NB4 (cell line): ENCODE data around the gene SIRT6.
"Not testable (repeated sequence)": the region's sequence is repeated elsewhere in the genome, so short reads cannot be mapped to it uniquely, and the experiment has no call there.

Source experiments
- DNase-seq: peaks from one replicate; pipeline ENCODE4 v3.0.0; 2010; ENCODE audit warnings: low read depth
- H3K4me3 ChIP-seq: one replicate; pipeline ENCODE4 v1.5.1; 2011; ENCODE audit warnings: mild to moderate bottlenecking, low read depth, low read length, moderate library complexity
- MAX ChIP-seq: IDR thresholded peaks from 2 replicates; pipeline ENCODE4 v1.6.1; 2011; ENCODE audit warnings: low read depth, low read length
- MYC ChIP-seq: IDR thresholded peaks from 2 replicates; pipeline ENCODE4 v1.6.1; 2011; ENCODE audit warnings: low read depth, low read length
- POLR2A ChIP-seq: IDR thresholded peaks from 2 replicates; pipeline ENCODE4 v1.6.1; 2011; ENCODE audit warnings: mild to moderate bottlenecking; ENCODE audit not compliant: insufficient read length; ENCODE audit errors: extremely low read depth
- TF ChIP-seq, protein P1 (sequence below): IDR thresholded peaks from one replicate; pipeline ENCODE4 v1.5.1; 2012; ENCODE audit warnings: low read depth, low read length

The SIRT6 gene

DNA sequence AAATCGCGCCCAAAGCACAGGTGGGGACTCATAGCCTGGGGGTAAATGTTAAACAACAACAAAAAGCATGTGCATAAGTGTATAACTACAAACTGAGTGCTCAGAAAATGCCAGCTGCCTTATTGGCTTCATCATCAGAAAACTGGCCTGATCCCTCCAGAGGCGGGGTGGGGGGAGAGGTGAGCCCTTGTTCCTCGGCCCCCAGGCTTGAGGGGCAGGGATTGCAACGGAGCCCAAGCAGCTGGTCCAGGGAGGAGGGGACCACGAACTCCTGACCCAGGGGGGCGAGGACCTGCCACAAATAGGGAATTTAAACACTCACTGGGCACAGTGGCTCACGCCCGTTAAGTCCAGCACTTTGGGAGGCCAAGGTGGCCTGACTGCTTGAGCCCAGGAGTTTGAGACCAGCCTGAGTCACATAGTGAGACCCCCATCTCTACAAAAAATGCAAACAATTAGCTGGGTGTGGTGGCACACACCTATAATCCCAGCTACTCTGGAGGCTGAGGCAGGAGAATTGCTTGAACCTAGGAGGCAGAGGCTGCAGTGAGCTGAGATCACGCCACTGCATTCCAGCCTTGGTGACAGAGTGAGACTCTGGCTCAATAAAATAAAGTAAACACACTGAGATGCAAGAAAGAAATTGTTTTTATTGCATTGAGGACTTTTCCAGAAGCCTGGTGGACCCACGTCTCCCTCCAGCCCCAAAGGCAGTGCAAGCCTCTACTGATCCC, 8.7 kb downstream of the SIRT6 start:
- H3K4me3 ChIP-seq: no peak overlapping the region
- TF ChIP-seq MYC (no peak), POLR2A (no peak), MAX (no peak)
- TF ChIP-seq, protein P1, sequence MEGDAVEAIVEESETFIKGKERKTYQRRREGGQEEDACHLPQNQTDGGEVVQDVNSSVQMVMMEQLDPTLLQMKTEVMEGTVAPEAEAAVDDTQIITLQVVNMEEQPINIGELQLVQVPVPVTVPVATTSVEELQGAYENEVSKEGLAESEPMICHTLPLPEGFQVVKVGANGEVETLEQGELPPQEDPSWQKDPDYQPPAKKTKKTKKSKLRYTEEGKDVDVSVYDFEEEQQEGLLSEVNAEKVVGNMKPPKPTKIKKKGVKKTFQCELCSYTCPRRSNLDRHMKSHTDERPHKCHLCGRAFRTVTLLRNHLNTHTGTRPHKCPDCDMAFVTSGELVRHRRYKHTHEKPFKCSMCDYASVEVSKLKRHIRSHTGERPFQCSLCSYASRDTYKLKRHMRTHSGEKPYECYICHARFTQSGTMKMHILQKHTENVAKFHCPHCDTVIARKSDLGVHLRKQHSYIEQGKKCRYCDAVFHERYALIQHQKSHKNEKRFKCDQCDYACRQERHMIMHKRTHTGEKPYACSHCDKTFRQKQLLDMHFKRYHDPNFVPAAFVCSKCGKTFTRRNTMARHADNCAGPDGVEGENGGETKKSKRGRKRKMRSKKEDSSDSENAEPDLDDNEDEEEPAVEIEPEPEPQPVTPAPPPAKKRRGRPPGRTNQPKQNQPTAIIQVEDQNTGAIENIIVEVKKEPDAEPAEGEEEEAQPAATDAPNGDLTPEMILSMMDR: no peak
- no peak for DNase-seq

GRCh38 chr19:4172861-4173473, 9.4 kb downstream of the SIRT6 start:
- TF ChIP-seq POLR2A: no peak
- peak; percentile 43 for TF ChIP-seq MAX
- no peak overlapping the region for H3K4me3 ChIP-seq
- DNase-seq: peak; percentile 47

DNA sequence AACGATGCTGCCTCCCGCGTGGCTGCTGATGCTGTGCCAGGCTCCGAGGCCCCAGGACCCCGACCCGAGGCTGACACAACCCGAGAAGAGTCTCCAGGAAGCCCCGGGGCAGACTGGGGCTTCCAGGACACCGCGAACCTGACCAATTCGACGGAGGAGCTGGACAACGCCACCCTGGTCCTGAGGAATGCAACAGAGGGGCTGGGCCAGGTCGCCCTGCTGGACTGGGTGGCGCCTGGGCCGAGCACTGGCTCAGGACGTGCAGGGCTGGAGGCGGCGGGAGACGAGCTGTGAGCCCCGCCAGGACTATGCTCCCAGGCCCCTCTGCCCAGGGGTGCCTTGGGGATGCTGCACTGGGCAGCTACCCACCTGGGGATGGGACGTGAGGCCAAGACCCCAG, 10.7 kb downstream of the SIRT6 start:
- no peak overlapping the region for H3K4me3 ChIP-seq
- DNase-seq: no peak

GRCh38 chr19:4164262-4164661, 18.1 kb downstream of the SIRT6 start:
- no peak overlapping the region for H3K4me3 ChIP-seq
- no peak for TF ChIP-seq MYC
- TF ChIP-seq, protein P1: no peak
- DNase-seq: no peak

More for the DNA sequence above, 10.7 kb downstream of the SIRT6 start:
- TF ChIP-seq MYC: no peak
- TF ChIP-seq MAX: no peak
- TF ChIP-seq, protein P1: no peak
- TF ChIP-seq POLR2A: no peak

GRCh38 chr19:4161415-4162077, 20.8 kb downstream of the SIRT6 start:
- TF ChIP-seq, protein P1: no peak
- no peak for TF ChIP-seq MAX
- TF ChIP-seq MYC: no peak
- no peak for TF ChIP-seq POLR2A
- DNase-seq: no peak

GRCh38 chr19:4157971-4158370, 24.4 kb downstream of the SIRT6 start:
- DNase-seq, H3K4me3 ChIP-seq: not testable (repeated sequence)

More at GRCh38 chr19:4161415-4162077, 20.8 kb downstream of the SIRT6 start:
- H3K4me3 ChIP-seq: no peak overlapping the region
